Inferior parietal cortex (tissue), 1 donor: ENCODE results near the gene COPB2.
"Not testable (repeated sequence)": the region's sequence is repeated elsewhere in the genome, so short reads cannot be mapped to it uniquely, and the experiment has no call there.

ENCODE experiments used
- DNase-seq: peaks from one replicate; pipeline ENCODE4 v3.0.0-alpha.2; 2016; ENCODE audit errors: extremely low spot score

COPB2 gene

GRCh38 chr3:139378587-139379241 is 10.7 kb downstream of the COPB2 start:
- no peak for DNase-seq

GRCh38 chr3:139377378-139377777 is 12.1 kb downstream of the COPB2 start:
- DNase-seq: no peak

- DNase-seq: no peak
These were observed 15.3 kb downstream of the COPB2 start for GRCh38 chr3:139374099-139374498.

GRCh38 chr3:139364549-139364948 is 24.9 kb downstream of the COPB2 start:
- DNase-seq: no peak

GRCh38 chr3:139361276-139361675 is 28.2 kb downstream of the COPB2 start:
- no peak for DNase-seq

- DNase-seq: no peak
These were observed 30.4 kb downstream of the COPB2 start for GRCh38 chr3:139358841-139359562.

- no peak for DNase-seq
These were observed 31.5 kb downstream of the COPB2 start for GRCh38 chr3:139357899-139358298.

- DNase-seq: no peak
These were observed 33.6 kb downstream of the COPB2 start for GRCh38 chr3:139355891-139356290.

GRCh38 chr3:139355476-139355875 is 34.0 kb downstream of the COPB2 start:
- DNase-seq: no peak

- no peak for DNase-seq
These were observed 34.8 kb downstream of the COPB2 start for GRCh38 chr3:139354661-139355060.

GRCh38 chr3:139353920-139354556 is 35.4 kb downstream of the COPB2 start:
- peak; percentile 62 for DNase-seq

GRCh38 chr3:139346771-139347170 is 42.7 kb downstream of the COPB2 start:
- DNase-seq: no peak

GRCh38 chr3:139343895-139344856 is 45.3 kb downstream of the COPB2 start, which contains the start of gene MRPS22:
Gene MRPS22, plus strand, starts transcription at chr3:139344020. Its CDS starts 7 bp downstream, at chr3:139344027.
- peak; percentile 94 for DNase-seq

- no peak for DNase-seq
These were observed 47.4 kb downstream of the COPB2 start for GRCh38 chr3:139342054-139342453.

- DNase-seq: no peak
These were observed 48.7 kb downstream of the COPB2 start for GRCh38 chr3:139340784-139341183.

GRCh38 chr3:139339219-139339906 is 50.1 kb downstream of the COPB2 start:
- no peak for DNase-seq

GRCh38 chr3:139338405-139338804 is 51.0 kb downstream of the COPB2 start:
- no peak for DNase-seq

GRCh38 chr3:139334675-139335074 is 54.8 kb downstream of the COPB2 start:
- not testable (repeated sequence) for DNase-seq

GRCh38 chr3:139332092-139332491 is 57.4 kb downstream of the COPB2 start:
- DNase-seq: no peak

GRCh38 chr3:139329364-139329850 is 60.0 kb downstream of the COPB2 start:
- peak; percentile 91 for DNase-seq

- DNase-seq: no peak
These were observed 61.1 kb downstream of the COPB2 start for GRCh38 chr3:139328356-139328755.
